Vagina (tissue), 2 donors: ENCODE data around the gene CHST11.

Experiments
- CTCF ChIP-seq, 3 experiments: fragments of 450-650 bp in 2 of 3; fragments of 200-600 bp in 1 of 3; sonication (generic) in 1 of 3; IDR thresholded peaks; one replicate each; pipeline ENCODE4 v1.5.1; 2017 to 2019; ENCODE audit warnings: antibody characterized with exemption in 3 of 3, mild to moderate bottlenecking in 2 of 3, moderate library complexity in 2 of 3
- POLR2A ChIP-seq, 2 donors: fragments of 450-650 bp; IDR thresholded peaks; one replicate each; pipeline ENCODE4 v1.6.1; 2017; ENCODE audit warnings: antibody characterized with exemption in 2 of 2, mild to moderate bottlenecking in 2 of 2, moderate library complexity in 2 of 2
- POLR2AphosphoS5 ChIP-seq, 2 donors: sonication (generic); formaldehyde crosslinking; IDR thresholded peaks; one replicate each; pipeline ENCODE4 v1.9.0; 2017; ENCODE audit warnings: antibody characterized with exemption in 2 of 2, mild to moderate bottlenecking in 2 of 2, low read depth in 1 of 2; ENCODE audit not compliant: insufficient read depth in 1 of 2

GRCh38 chr12:104508752-104509446, 52.2 kb downstream of the CHST11 start:
- no peak for TF ChIP-seq CTCF (IDR thresholded peaks at IDR 0.05)
- no peak for TF ChIP-seq POLR2A (IDR thresholded peaks at IDR 0.05)
- TF ChIP-seq POLR2AphosphoS5 (IDR thresholded peaks at IDR 0.05; ENCODE audit: insufficient read depth in 1 of 2, low read depth in 1 of 2): no peak
